ENCODE measurements around the gene NRROS. TPM values are rescaled to one million over a fixed set of nuclear protein-coding genes. Genes with fewer than 3 reads are reported as not detected.

NRROS gene
- total RNA-seq, 4 donors from 2014 or later: 1.8 to 3.1 (median 2.4) TPM

- WGBS, 2 donors: 84 to 87% methylated on average over 14 of the region's 14 CpGs
- no peak overlapping the region for H3K4me3 ChIP-seq (ENCODE audit: low read depth, poor library complexity, severe bottlenecking)
- intact Hi-C loops (cut with DNase I; ENCODE audit: low total_unique reads): no loop called here
- TF ChIP-seq CTCF (IDR thresholded peaks at IDR 0.05) (no peak), POLR2A (IDR thresholded peaks at IDR 0.05) (no peak)
- no peak for DNase-seq (ENCODE audit: low spot score in 2 of 2)
These were observed 27.7 kb downstream of the NRROS start for GRCh38 chr3:196667056-196667825.

GRCh38 chr3:196670339-196670738 is 30.8 kb downstream of the NRROS start:
- 47 to 48% methylated on average over 6 of the region's 6 CpGs for WGBS, 2 donors
- intact Hi-C loops (cut with DNase I; ENCODE audit: low total_unique reads): no loop called here
- DNase-seq (ENCODE audit: low spot score in 2 of 2): no peak
- H3K4me3 ChIP-seq (ENCODE audit: low read depth, poor library complexity, severe bottlenecking): no peak overlapping the region
- TF ChIP-seq POLR2A (IDR thresholded peaks at IDR 0.05) (no peak), CTCF (IDR thresholded peaks at IDR 0.05) (no peak)

GRCh38 chr3:196673632-196674031 is 34.1 kb downstream of the NRROS start:
- WGBS, 2 donors: 80 to 87% methylated on average over 3 of the region's 3 CpGs
- TF ChIP-seq POLR2A (IDR thresholded peaks at IDR 0.05): no peak
- TF ChIP-seq CTCF (IDR thresholded peaks at IDR 0.05): no peak
- H3K4me3 ChIP-seq (ENCODE audit: low read depth, poor library complexity, severe bottlenecking): no peak overlapping the region
- intact Hi-C loops (cut with DNase I; ENCODE audit: low total_unique reads): no loop called here
- no peak for DNase-seq (ENCODE audit: low spot score in 2 of 2)

GRCh38 chr3:196677353-196677752 is 37.9 kb downstream of the NRROS start:
- no peak overlapping the region for H3K4me3 ChIP-seq (ENCODE audit: low read depth, poor library complexity, severe bottlenecking)
- no peak for DNase-seq (ENCODE audit: low spot score in 2 of 2)
- 65 to 71% methylated on average over 1 of the region's 1 CpG for WGBS, 2 donors
- TF ChIP-seq POLR2A (IDR thresholded peaks at IDR 0.05) (no peak), CTCF (IDR thresholded peaks at IDR 0.05) (no peak)
- intact Hi-C loops (cut with DNase I; ENCODE audit: low total_unique reads): no loop called here

GRCh38 chr3:196677931-196678330 is 38.4 kb downstream of the NRROS start:
- intact Hi-C loops (cut with DNase I; ENCODE audit: low total_unique reads): no loop called here
- no peak overlapping the region for H3K4me3 ChIP-seq (ENCODE audit: low read depth, poor library complexity, severe bottlenecking)
- 68 to 81% methylated on average over 1 of the region's 1 CpG for WGBS, 2 donors
- DNase-seq (ENCODE audit: low spot score in 2 of 2): no peak
- TF ChIP-seq POLR2A (IDR thresholded peaks at IDR 0.05) (no peak), CTCF (IDR thresholded peaks at IDR 0.05) (no peak)

All from lower leg skin (tissue), 4 donors.